Colonic mucosa (tissue), 4 donors: ENCODE data around the gene MYOF. TPM values are rescaled to one million over a fixed set of nuclear protein-coding genes. Genes with fewer than 3 reads are reported as not detected.

ENCODE experiments used
- DNase-seq: peaks from one replicate; pipeline ENCODE4 v3.0.0-alpha.2; 2020
- H3K27ac ChIP-seq: fragments of 200-600 bp; one replicate; pipeline ENCODE4 v1.8.0; 2021
- H3K27me3 ChIP-seq: fragments of 200-600 bp; one replicate; pipeline ENCODE4 v1.8.0; 2021
- H3K36me3 ChIP-seq: fragments of 200-600 bp; one replicate; pipeline ENCODE4 v1.8.0; 2021
- H3K4me1 ChIP-seq: fragments of 200-600 bp; one replicate; pipeline ENCODE4 v1.8.0; 2021; ENCODE audit warnings: mild to moderate bottlenecking
- H3K4me3 ChIP-seq: fragments of 200-600 bp; one replicate; pipeline ENCODE4 v1.8.0; 2021
- H3K9ac ChIP-seq, 2 donors: one replicate each; pipeline ENCODE4 v1.7.0; 2013; ENCODE audit warnings: control low read depth in 2 of 2, low read depth in 2 of 2, low read length in 2 of 2
- H3K9me3 ChIP-seq: fragments of 200-600 bp; one replicate; pipeline ENCODE4 v1.8.0; 2021
- CTCF ChIP-seq: fragments of 200-600 bp; IDR thresholded peaks from one replicate; pipeline ENCODE4 v1.8.0; 2022; ENCODE audit warnings: antibody characterized with exemption, mild to moderate bottlenecking
- intact Hi-C: fragments of 100-400 bp; cut with DNase I; formaldehyde crosslinking; loops from one replicate; pipeline ENCODE4 v1.14.1; 2022
- total RNA-seq, 2 donors: library from RNA; stranded (reverse); fragmentation: NEBNext Ultra II Directional in 1 of 2; extraction: Animal tissue kit (Norgen Biotek cat#: 25700) in 1 of 2; gene quantifications; one replicate each; pipeline ENCODE4 v1.2.1, GENCODE V29; 2021
- donor health status: healthy.
- donor health status: DM: no; HTN: no; CAD: no.
- donor health status: DM: no; HTN: no; CAD: no.

MYOF gene
- total RNA-seq, 2 donors from 2014 or later: 88.1 to 90.9 TPM

GRCh38 chr10:93406364-93407145 lies 75.6 kb downstream of the MYOF start:
- no peak for TF ChIP-seq CTCF
- Histone ChIP-seq H3K27me3 (no peaks in the 10 kb centered on the region), H3K4me1 (no peaks in the 10 kb centered on the region), H3K36me3 (no peaks in the 10 kb centered on the region), H3K9ac (no peak overlapping the region), H3K4me3 (no peak overlapping the region), H3K27ac (no peak overlapping the region), H3K9me3 (no peaks in the 10 kb centered on the region)
- DNase-seq: no peak
- intact Hi-C loops: no loop called here

GRCh38 chr10:93404048-93404354 lies 78.1 kb downstream of the MYOF start:
- Histone ChIP-seq H3K9me3 (no peaks in the 10 kb centered on the region), H3K27ac (no peak overlapping the region), H3K36me3 (no peaks in the 10 kb centered on the region), H3K27me3 (no peaks in the 10 kb centered on the region), H3K9ac (no peak overlapping the region), H3K4me3 (no peak overlapping the region), H3K4me1 (no peaks in the 10 kb centered on the region)
- intact Hi-C loops: no loop called here
- TF ChIP-seq CTCF: no peak
- no peak for DNase-seq

GRCh38 chr10:93403152-93404047 lies 78.7 kb downstream of the MYOF start:
- no peak for DNase-seq
- H3K9me3 ChIP-seq: no peaks in the 10 kb centered on the region
- H3K27ac ChIP-seq: no peak overlapping the region
- no peak overlapping the region for H3K9ac ChIP-seq
- no peaks in the 10 kb centered on the region for H3K27me3 ChIP-seq
- H3K36me3 ChIP-seq: no peaks in the 10 kb centered on the region
- H3K4me1 ChIP-seq: no peaks in the 10 kb centered on the region
- TF ChIP-seq CTCF: no peak
- no peak overlapping the region for H3K4me3 ChIP-seq
- intact Hi-C loops: no loop called here

- no peak for DNase-seq
- TF ChIP-seq CTCF: no peak
- no peaks in the 10 kb centered on the region for H3K9me3 ChIP-seq
- H3K27ac ChIP-seq: no peak overlapping the region
- H3K27me3 ChIP-seq: no peaks in the 10 kb centered on the region
- intact Hi-C loops: no loop called here
- H3K4me1 ChIP-seq: no peaks in the 10 kb centered on the region
- no peak overlapping the region for H3K4me3 ChIP-seq
- no peaks in the 10 kb centered on the region for H3K36me3 ChIP-seq
- no peak overlapping the region for H3K9ac ChIP-seq
Observed at GRCh38 chr10:93402192-93402591, 79.9 kb downstream of the MYOF start.

GRCh38 chr10:93398528-93398927 lies 83.6 kb downstream of the MYOF start:
- H3K27ac ChIP-seq: no peak overlapping the region
- TF ChIP-seq CTCF: no peak

More at GRCh38 chr10:93398528-93398927, 83.6 kb downstream of the MYOF start:
- no peak for DNase-seq
- H3K27me3 ChIP-seq: no peaks in the 10 kb centered on the region
- H3K36me3 ChIP-seq: no peaks in the 10 kb centered on the region
- no peak overlapping the region for H3K4me3 ChIP-seq
- H3K9me3 ChIP-seq: no peaks in the 10 kb centered on the region
- H3K4me1 ChIP-seq: no peaks in the 10 kb centered on the region
- H3K9ac ChIP-seq: no peak overlapping the region
- intact Hi-C loops: no loop called here
